Measurements from ENCODE around the gene GHSR.

Gene GHSR

GRCh38 chr3:172476347-172476746 is 28.1 kb upstream of the GHSR start:
- Histone ChIP-seq H3K4me2 (ENCODE audit: low read length) (no peak overlapping the region), H3K9me3 (ENCODE audit: low read length) (no peaks in the 10 kb centered on the region), H4K20me1 (ENCODE audit: insufficient read depth, low read length) (no peaks in the 10 kb centered on the region), H2AFZ (ENCODE audit: low read length) (no peak overlapping the region), H3K9me2 (ENCODE audit: low read depth, low read length) (no peaks in the 10 kb centered on the region), H3K4me3 (ENCODE audit: low read depth, low read length, poor library complexity, severe bottlenecking) (no peak overlapping the region), H3K79me2 (ENCODE audit: insufficient read depth, low read length) (no peaks in the 10 kb centered on the region), H3K9ac (ENCODE audit: low read length) (no peak overlapping the region), H3K36me3 (ENCODE audit: insufficient read depth, low read length) (no peaks in the 10 kb centered on the region), H3K27ac (ENCODE audit: low read depth, low read length, poor library complexity, severe bottlenecking) (no peak overlapping the region), H3K4me1 (ENCODE audit: insufficient read depth, low read length, severe bottlenecking) (no peaks in the 10 kb centered on the region), H3K27me3 (ENCODE audit: insufficient read depth, low read length) (no peaks in the 10 kb centered on the region), H3F3A (ENCODE audit: insufficient read depth, low read length) (no peaks in the 10 kb centered on the region)
- TF ChIP-seq CTCF (IDR thresholded peaks at IDR 0.05; ENCODE audit: low read length) (no peak), EZH2 (IDR thresholded peaks at IDR 0.05; ENCODE audit: borderline replicate concordance, low read length) (no peak)

GRCh38 chr3:172475703-172476102 is 27.4 kb upstream of the GHSR start:
- Histone ChIP-seq H3K79me2 (ENCODE audit: insufficient read depth, low read length) (no peaks in the 10 kb centered on the region), H3K9me2 (ENCODE audit: low read depth, low read length) (no peaks in the 10 kb centered on the region), H3K4me1 (ENCODE audit: insufficient read depth, low read length, severe bottlenecking) (no peaks in the 10 kb centered on the region), H3K4me2 (ENCODE audit: low read length) (no peak overlapping the region), H2AFZ (ENCODE audit: low read length) (no peak overlapping the region), H3K27me3 (ENCODE audit: insufficient read depth, low read length) (no peaks in the 10 kb centered on the region), H3K4me3 (ENCODE audit: low read depth, low read length, poor library complexity, severe bottlenecking) (no peak overlapping the region), H3F3A (ENCODE audit: insufficient read depth, low read length) (no peaks in the 10 kb centered on the region), H4K20me1 (ENCODE audit: insufficient read depth, low read length) (no peaks in the 10 kb centered on the region), H3K27ac (ENCODE audit: low read depth, low read length, poor library complexity, severe bottlenecking) (no peak overlapping the region), H3K9me3 (ENCODE audit: low read length) (no peaks in the 10 kb centered on the region), H3K36me3 (ENCODE audit: insufficient read depth, low read length) (no peaks in the 10 kb centered on the region), H3K9ac (ENCODE audit: low read length) (no peak overlapping the region)
- TF ChIP-seq EZH2 (IDR thresholded peaks at IDR 0.05; ENCODE audit: borderline replicate concordance, low read length) (no peak), CTCF (IDR thresholded peaks at IDR 0.05; ENCODE audit: low read length) (no peak)

- Histone ChIP-seq H4K20me1 (ENCODE audit: insufficient read depth, low read length) (no peaks in the 10 kb centered on the region), H3K4me3 (ENCODE audit: low read depth, low read length, poor library complexity, severe bottlenecking) (no peak overlapping the region), H3K9me2 (ENCODE audit: low read depth, low read length) (no peaks in the 10 kb centered on the region), H3K27me3 (ENCODE audit: insufficient read depth, low read length) (no peaks in the 10 kb centered on the region), H3F3A (ENCODE audit: insufficient read depth, low read length) (no peaks in the 10 kb centered on the region), H3K4me1 (ENCODE audit: insufficient read depth, low read length, severe bottlenecking) (no peaks in the 10 kb centered on the region), H3K27ac (ENCODE audit: low read depth, low read length, poor library complexity, severe bottlenecking) (no peak overlapping the region), H3K4me2 (ENCODE audit: low read length) (no peak overlapping the region), H3K79me2 (ENCODE audit: insufficient read depth, low read length) (no peaks in the 10 kb centered on the region), H3K9me3 (ENCODE audit: low read length) (no peaks in the 10 kb centered on the region), H2AFZ (ENCODE audit: low read length) (no peak overlapping the region), H3K9ac (ENCODE audit: low read length) (no peak overlapping the region), H3K36me3 (ENCODE audit: insufficient read depth, low read length) (no peaks in the 10 kb centered on the region)
- TF ChIP-seq EZH2 (IDR thresholded peaks at IDR 0.05; ENCODE audit: borderline replicate concordance, low read length) (no peak), CTCF (IDR thresholded peaks at IDR 0.05; ENCODE audit: low read length) (no peak)
Observed at GRCh38 chr3:172471903-172472302, 23.6 kb upstream of the GHSR start.
